Measurements from ENCODE around the gene BMPER.

The BMPER gene

GRCh38 chr7:34181271-34181958, 276.1 kb downstream of the BMPER start:
- DNase-seq (ENCODE audit: low read depth in 2 of 2): no peak

GRCh38 chr7:34184466-34184865, 279.1 kb downstream of the BMPER start:
- no peak for DNase-seq (ENCODE audit: low read depth in 2 of 2)

- no peak for DNase-seq (ENCODE audit: low read depth in 2 of 2)
Observed at GRCh38 chr7:34187798-34188307, 282.5 kb downstream of the BMPER start.

- DNase-seq (ENCODE audit: low read depth in 2 of 2): no peak
Observed at GRCh38 chr7:34189031-34189430, 283.7 kb downstream of the BMPER start.

- DNase-seq (ENCODE audit: low read depth in 2 of 2): no peak
Observed at GRCh38 chr7:34190299-34190698, 285.0 kb downstream of the BMPER start.

- DNase-seq (ENCODE audit: low read depth in 2 of 2): no peak
Observed at GRCh38 chr7:34191162-34191561, 285.8 kb downstream of the BMPER start.

GRCh38 chr7:34191771-34192479, 286.6 kb downstream of the BMPER start:
- DNase-seq (ENCODE audit: low read depth in 2 of 2): no peak

- DNase-seq (ENCODE audit: low read depth in 2 of 2): no peak
Observed at GRCh38 chr7:34192906-34193305, 287.6 kb downstream of the BMPER start.

- no peak for DNase-seq (ENCODE audit: low read depth in 2 of 2)
Observed at GRCh38 chr7:34198231-34198641, 292.9 kb downstream of the BMPER start.

Data from stimulated activated CD8-positive, alpha-beta memory T cell treated with anti-CD3 and anti-CD28 coated beads, Interleukin-7, amount 100 ng/mL, for 1 hour (primary cell).